Measurements from ENCODE around the gene C1orf87.

The C1orf87 gene

DNA sequence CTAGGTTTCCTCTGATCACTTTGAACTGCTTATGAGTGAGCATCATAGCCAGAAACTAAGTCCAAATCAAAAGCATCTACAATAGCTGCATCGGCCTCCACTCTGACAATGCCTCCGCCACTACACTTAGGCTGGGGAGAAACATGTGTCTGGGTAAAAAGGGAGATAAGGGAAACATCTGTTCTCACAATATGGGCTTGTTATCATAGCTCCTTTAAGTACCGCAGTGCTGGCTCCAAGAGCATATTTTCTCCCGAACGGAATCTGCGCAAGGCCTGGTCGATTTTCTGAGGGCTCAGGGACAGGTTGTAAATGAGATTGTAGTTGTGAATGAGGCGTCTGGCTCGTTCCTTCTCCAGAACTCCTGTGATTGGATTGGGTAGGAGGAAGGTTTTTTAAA is 83.1 kb downstream of the C1orf87 start:
- DNase-seq (ENCODE audit: low read depth, low spot score) = no peak
- no peak overlapping the region for H3K4me3 ChIP-seq (ENCODE audit: low read depth, low read length)
- TF ChIP-seq, protein P1, sequence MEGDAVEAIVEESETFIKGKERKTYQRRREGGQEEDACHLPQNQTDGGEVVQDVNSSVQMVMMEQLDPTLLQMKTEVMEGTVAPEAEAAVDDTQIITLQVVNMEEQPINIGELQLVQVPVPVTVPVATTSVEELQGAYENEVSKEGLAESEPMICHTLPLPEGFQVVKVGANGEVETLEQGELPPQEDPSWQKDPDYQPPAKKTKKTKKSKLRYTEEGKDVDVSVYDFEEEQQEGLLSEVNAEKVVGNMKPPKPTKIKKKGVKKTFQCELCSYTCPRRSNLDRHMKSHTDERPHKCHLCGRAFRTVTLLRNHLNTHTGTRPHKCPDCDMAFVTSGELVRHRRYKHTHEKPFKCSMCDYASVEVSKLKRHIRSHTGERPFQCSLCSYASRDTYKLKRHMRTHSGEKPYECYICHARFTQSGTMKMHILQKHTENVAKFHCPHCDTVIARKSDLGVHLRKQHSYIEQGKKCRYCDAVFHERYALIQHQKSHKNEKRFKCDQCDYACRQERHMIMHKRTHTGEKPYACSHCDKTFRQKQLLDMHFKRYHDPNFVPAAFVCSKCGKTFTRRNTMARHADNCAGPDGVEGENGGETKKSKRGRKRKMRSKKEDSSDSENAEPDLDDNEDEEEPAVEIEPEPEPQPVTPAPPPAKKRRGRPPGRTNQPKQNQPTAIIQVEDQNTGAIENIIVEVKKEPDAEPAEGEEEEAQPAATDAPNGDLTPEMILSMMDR (IDR thresholded peaks at IDR 0.05; ENCODE audit: insufficient read depth, low read length, missing control alignments) = no peak
- POLR2A ChIA-PET = no interaction called here
- CTCF ChIA-PET = interaction anchor here (1.5 kb wide), 4 partner anchors 11 to 19 kb away, joined by 3 to 9 read pairs (median 5); no protein-coding TSS in a partner anchor

DNA sequence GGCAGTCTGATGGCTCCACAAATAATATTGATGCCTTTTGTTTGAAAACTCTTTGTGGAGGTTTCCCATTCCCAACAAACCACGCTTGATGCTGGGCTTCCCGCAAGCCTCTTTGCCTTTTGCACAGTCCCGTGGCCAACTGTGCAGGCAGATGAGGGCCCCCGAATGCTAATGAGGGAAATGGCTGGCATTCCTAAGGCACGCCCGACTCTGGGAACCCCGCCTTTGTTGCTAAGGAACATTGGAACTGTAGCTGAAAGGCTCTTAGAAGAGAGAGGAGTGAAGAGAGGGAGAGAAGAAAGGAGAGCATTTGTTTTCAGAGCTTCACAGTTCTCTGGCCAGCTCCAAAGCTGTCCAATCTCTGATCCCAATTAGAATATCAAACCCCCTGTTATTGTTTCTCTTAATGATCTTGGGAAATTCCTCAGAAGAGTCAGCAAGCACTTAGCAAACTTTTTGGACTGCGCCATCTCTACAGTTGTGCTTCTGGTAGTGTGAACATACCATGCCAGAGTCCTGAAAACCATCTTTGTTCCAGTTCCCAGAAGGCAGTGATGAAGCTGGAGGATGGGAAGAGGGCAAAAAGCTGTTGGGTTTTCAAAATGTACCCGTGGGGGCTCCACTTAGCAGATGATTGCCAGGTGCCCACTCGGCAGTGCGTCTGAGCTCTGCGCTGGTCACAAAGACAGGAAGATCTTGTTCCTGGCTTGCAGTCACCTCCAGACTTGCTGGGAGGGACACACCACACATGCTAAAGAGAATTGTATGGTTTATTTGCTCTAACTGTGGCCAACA is 86.9 kb downstream of the C1orf87 start:
- no peak for DNase-seq (ENCODE audit: low read depth, low spot score)
- ChIA-PET CTCF (interaction anchor here (1.4 to 3.6 kb wide), 3 partner anchors 8 to 16 kb away, joined by 4 to 20 read pairs (median 5); no protein-coding TSS in a partner anchor), POLR2A (no interaction called here)
- TF ChIP-seq, protein P1 (IDR thresholded peaks at IDR 0.05; ENCODE audit: insufficient read depth, low read length, missing control alignments) = no peak
- H3K4me3 ChIP-seq (ENCODE audit: low read depth, low read length) = no peak overlapping the region

DNA sequence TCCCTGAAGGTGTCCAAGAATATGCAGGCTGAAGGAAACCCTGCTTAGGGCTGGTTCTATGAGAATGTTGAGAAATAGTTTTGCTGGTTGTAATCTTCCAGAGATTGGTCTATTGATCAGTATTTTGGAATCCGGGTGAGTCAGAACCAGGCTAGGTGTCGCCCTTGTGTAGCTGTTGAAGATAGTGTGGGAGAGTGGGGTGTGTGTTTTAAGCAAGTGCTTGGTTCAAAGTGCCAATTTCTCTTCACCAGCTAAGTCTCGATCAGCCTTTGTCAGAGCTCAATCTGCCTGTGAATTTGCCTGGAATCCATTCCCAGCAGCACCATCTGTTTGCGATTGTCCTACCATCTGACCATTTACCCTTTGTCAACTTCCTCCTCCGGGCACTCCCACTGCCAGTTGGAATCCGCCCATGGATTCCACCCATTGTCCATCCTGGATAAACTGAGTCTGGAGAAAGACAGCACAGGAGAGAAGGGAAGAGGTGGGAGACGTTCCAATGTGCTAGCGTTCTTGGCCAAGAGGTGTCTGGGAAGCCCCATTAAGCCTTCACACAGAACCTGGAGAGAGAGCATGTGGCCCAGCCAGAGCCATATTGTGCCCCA is 87.6 kb downstream of the C1orf87 start:
- DNase-seq (ENCODE audit: low read depth, low spot score) = no peak
- TF ChIP-seq, protein P1 (IDR thresholded peaks at IDR 0.05; ENCODE audit: insufficient read depth, low read length, missing control alignments) = no peak
- H3K4me3 ChIP-seq (ENCODE audit: low read depth, low read length) = no peak overlapping the region
- ChIA-PET POLR2A (no interaction called here), CTCF (interaction anchor here (3.6 kb wide), 1 partner anchor 10 kb away, joined by 20 read pairs; no protein-coding TSS in a partner anchor)

DNA sequence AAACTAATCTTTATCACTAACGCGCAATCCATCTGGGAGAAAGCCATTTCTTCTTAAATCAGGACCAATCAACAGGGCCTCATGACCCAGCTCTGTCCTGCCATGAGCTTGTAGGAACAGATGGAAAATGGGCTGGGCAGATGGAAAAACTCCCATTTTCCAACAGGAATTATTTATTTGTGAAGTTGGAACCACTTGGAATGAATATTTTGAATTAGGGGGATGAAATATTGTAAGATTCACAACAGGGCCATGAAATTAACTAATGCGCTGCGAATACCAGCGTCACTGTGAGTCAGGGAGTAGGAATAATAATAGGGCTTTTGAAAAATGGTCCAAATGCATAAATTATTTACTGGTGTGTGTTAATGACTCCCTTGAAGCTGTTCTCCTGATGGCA is 93.9 kb downstream of the C1orf87 start:
- no peak for DNase-seq (ENCODE audit: low read depth, low spot score)
- no peak overlapping the region for H3K4me3 ChIP-seq (ENCODE audit: low read depth, low read length)
- ChIA-PET POLR2A (no interaction called here), CTCF (interaction anchor here (1.0 to 4.8 kb wide), 5 partner anchors 8 to 302 kb away, joined by 3 to 35 read pairs (median 5); no protein-coding TSS in a partner anchor)
- TF ChIP-seq, protein P1 (IDR thresholded peaks at IDR 0.05; ENCODE audit: insufficient read depth, low read length, missing control alignments) = no peak

DNA sequence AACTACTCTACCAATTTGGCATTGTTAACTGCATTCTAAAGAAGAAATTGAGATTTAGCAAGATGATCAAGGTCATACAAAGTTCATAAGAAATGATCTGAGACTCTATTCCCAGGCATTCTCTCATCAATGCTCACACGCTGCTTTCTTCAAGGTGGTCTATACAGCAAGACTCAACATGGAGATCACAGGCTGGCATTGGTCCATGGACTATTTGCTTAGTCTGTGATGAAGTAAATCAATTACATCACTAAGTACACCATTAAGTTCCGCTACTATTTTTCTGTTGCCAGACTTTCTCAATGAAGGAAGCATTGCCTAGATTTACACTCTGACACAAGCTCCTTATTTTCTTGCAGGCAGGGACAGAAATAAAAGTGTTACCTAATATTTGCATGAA is 95.1 kb downstream of the C1orf87 start:
- POLR2A ChIA-PET = no interaction called here
- CTCF ChIA-PET = interaction anchor here (1.0 to 4.2 kb wide), 4 partner anchors 9 to 1072 kb away, joined by 3 to 28 read pairs (median 4); no protein-coding TSS in a partner anchor
- TF ChIP-seq, protein P1 (IDR thresholded peaks at IDR 0.05; ENCODE audit: insufficient read depth, low read length, missing control alignments) = no peak

DNA sequence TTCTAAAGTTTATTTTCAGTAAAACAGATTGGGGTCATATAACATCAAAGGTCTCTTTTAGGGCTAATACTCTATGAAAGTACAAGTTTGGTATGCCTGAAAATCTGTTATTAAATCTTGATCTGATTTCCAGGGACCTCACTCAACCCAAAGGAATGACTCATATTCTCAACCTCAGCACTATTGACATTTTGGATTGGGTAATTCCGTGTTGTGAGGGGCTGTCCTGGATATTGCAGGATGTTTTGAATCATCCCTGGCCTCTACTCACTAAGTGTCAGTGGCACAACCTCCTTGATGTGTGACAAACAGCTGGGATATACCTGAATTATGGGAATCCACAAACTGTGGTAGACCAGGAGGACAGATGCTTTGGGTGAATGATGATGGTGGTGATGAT is 95.5 kb downstream of the C1orf87 start:
- no peak overlapping the region for H3K4me3 ChIP-seq (ENCODE audit: low read depth, low read length)
- CTCF ChIA-PET = interaction anchor here (1.0 to 4.2 kb wide), 5 partner anchors 10 to 1072 kb away, joined by 3 to 28 read pairs (median 5); no protein-coding TSS in a partner anchor
- DNase-seq (ENCODE audit: low read depth, low spot score) = no peak
- TF ChIP-seq, protein P1 (IDR thresholded peaks at IDR 0.05; ENCODE audit: insufficient read depth, low read length, missing control alignments) = no peak
- POLR2A ChIA-PET = no interaction called here

More for the DNA sequence above, 95.1 kb downstream of the C1orf87 start:
- no peak overlapping the region for H3K4me3 ChIP-seq (ENCODE audit: low read depth, low read length)
- DNase-seq (ENCODE audit: low read depth, low spot score) = no peak
